Nucleus accumbens (tissue), 56 donors: Measurements from ENCODE around the gene NUP58.
"Not testable (repeated sequence)": the region's sequence is repeated elsewhere in the genome, so short reads cannot be mapped to it uniquely, and the experiment has no call there.

ENCODE experiments used
- DNase-seq, 56 donors: peaks; one replicate each; lab custom pipeline; 2025; lab: John Stamatoyannopoulos, UW

Gene NUP58

DNA sequence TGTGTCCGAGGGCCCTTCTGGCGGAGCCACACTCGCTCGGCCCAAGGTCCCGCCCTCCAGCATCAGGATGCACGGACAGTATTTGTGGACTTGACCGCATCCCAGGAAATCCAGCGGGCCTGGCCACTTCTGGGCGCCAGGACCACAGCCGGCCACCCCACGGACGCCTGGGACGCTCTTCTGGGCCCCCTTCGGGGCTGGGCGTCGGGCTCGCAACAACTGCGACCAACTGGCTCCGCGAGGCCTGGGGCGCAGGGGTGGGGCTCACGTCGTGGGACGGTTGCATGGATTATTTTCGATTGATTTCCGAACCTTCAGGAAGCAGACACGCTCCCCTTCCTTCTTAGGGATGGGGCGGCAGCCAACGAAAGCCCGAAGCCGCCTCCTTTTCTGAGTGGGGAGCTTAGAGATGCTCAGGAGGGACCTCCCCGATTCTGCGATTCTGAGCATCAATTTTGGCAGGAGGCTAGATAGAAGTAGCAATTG lies 521 bp upstream of the NUP58 start:
- DNase-seq = peak in 47 of 56 donors; percentile 8 to 80 (median 61)

DNA sequence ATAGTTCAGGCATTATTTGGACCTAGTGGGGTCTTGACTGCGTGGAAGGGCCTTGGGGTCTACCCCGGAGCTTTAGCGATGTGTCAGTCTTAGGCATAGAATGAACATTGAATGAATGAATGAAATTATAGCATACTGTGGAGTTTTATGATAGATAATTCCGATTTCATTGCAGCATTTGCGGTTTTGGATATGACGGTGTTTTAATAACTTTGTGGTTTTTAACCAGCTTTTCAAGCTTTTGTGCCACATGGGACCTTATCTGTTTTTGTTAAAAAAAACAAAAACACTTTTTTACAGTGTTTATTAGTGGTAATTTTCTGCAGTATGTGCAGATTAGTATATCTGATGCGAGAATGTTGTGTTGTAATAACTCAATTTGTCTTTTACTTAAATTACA lies 696 bp downstream of the NUP58 start:
- no peak for DNase-seq

GRCh38 chr13:25306671-25307464 lies 5.4 kb downstream of the NUP58 start:
- no peak for DNase-seq

DNA sequence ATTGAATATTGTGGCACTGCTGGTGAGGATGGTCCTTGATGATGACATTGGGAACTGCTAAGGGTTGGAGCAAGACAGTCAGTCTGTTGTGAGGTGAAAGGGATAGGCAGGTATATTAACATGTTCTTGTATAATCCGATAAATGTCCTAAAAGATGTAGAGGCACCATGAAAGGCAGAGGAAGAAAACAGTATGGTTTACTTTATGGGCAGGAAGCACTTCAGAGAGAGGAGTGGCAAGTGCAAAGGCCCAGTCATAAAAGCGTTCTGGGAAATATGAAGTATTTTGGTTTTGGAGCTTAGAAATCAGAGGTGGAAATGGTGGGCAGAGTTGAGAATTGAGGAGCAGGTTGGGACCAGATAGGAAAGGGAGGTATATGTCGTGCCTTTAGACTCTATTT lies 9.5 kb downstream of the NUP58 start:
- DNase-seq = no peak

GRCh38 chr13:25318946-25319345 lies 17.5 kb downstream of the NUP58 start:
- DNase-seq = not testable (repeated sequence)

GRCh38 chr13:25319771-25320170 lies 18.3 kb downstream of the NUP58 start:
- DNase-seq = no peak

DNA sequence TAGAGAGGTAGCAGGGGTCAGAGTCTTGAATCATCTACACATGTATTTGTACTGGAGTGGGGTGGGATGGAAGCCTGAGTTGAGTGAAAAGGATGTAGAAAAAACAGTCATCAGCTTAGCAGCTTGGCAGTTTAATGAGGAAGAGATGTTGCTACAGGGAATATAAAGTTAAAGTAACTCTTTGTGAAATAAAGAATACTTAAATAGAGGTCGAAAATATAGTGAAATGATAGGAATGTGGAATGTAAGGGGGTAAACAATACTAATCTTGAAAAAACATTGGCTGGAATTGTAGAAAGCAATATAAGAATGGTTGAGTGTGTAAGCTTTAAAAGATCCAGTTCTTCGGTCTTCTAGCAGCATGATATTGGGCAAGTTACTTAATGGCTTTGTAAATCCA lies 22.7 kb downstream of the NUP58 start:
- DNase-seq = no peak

GRCh38 chr13:25329706-25330105 lies 28.3 kb downstream of the NUP58 start:
- DNase-seq = no peak

- no peak for DNase-seq
Observed at GRCh38 chr13:25330541-25330940, 29.1 kb downstream of the NUP58 start.

DNA sequence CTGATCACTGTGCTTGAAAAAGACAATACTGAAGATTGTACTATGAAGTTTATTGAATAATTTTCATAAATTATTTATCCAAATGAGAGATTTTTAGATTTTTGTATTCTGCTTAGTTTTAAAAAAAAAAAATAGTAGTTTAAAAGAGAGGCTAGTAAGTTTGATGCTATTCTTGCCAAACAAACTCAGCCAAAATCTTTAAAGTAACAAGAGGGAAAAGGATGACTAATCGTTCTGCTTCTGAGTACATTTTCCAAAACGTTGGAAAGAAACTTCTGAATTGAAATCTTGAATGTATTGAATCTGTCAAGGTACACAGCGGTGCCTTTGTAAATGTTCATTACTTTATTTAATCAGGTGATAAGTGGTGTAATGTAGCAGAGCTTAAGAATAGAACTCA lies 34.4 kb downstream of the NUP58 start:
- no peak for DNase-seq

GRCh38 chr13:25345576-25345975 lies 44.2 kb downstream of the NUP58 start:
- no peak for DNase-seq

DNA sequence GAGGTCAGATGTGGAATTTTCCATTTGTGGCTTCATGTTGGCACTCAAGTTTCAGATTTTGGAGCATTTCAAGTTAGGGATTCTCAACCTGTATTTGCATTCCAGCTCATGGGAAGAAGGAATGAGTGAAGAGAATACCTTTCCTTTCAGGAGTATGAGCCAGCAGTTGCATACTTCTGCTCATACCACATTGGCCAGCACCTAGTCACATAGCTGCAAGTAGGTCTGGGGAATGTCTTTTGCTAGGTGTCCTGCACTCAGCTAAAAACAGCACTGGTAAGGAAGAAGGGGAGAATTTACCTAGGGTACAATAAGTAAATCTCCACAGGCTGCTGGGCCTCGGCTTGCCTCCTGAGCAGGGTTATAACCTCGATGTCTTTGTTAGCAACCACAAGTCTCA lies 45.7 kb downstream of the NUP58 start:
- no peak for DNase-seq

GRCh38 chr13:25351404-25351803 lies 50.0 kb downstream of the NUP58 start:
- no peak for DNase-seq

- DNase-seq = no peak
Observed at GRCh38 chr13:25352230-25352629, 50.8 kb downstream of the NUP58 start.

GRCh38 chr13:25352806-25353205 lies 51.4 kb downstream of the NUP58 start:
- no peak for DNase-seq

DNA sequence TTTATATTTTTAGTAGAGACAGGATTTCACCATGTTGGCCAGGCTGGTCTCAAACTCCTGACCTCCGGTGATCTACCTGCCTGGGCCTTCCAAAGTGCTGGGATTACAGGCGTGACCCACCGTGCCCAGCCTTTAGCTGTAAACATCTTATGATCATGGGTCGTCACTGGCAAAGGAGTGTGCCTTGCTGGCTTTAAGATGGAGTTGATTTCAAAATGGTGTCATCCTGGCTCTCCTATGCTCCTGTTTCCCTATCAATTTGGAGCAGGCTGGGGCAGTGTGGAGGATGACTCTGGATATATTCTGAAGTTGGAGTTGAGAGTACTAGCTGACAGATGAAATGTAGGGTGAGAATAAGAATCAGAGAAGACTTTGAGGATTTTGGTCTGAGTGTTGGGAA lies 51.9 kb downstream of the NUP58 start:
- DNase-seq = no peak

DNA sequence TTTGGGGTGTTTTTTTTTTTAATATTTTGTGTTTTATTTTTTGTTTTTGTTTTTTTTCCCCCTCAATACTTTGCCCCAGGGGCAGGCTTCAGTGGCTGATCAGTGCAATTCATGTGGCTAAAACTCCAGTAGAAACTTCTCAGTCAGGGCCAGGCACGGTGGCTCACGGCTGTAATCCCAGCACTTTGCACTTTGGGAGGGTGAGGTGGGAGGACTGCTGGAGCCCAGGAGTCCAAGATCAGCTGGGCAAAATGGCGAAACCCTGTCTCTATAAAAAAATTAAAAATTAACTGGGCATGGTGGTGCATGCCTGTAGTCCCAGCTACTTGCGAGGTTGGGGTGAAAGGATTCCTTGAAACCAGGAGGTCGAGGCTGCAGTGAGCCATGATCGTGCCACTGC lies 53.0 kb downstream of the NUP58 start:
- no peak for DNase-seq

DNA sequence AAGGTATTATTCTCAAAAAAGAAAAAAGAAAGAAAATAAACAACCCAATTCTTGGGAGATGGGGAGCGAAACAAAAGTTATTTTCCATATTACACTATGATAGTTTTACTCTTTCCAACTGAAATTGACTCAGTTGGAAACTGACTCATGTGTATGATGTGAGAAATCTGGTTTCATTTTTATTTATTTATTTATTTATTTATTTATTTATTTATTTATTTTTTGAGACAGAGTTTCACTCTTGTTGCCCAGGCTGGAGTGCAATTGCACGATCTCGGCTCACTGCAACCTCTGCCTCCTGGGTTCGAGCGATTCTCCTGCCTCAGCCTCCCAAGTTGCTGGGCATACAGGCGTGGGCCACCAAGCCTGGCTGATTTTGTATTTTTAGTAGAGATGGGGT lies 59.0 kb downstream of the NUP58 start:
- DNase-seq = not testable (repeated sequence)

GRCh38 chr13:25365720-25366235 lies 64.4 kb downstream of the NUP58 start:
- DNase-seq = no peak

DNA sequence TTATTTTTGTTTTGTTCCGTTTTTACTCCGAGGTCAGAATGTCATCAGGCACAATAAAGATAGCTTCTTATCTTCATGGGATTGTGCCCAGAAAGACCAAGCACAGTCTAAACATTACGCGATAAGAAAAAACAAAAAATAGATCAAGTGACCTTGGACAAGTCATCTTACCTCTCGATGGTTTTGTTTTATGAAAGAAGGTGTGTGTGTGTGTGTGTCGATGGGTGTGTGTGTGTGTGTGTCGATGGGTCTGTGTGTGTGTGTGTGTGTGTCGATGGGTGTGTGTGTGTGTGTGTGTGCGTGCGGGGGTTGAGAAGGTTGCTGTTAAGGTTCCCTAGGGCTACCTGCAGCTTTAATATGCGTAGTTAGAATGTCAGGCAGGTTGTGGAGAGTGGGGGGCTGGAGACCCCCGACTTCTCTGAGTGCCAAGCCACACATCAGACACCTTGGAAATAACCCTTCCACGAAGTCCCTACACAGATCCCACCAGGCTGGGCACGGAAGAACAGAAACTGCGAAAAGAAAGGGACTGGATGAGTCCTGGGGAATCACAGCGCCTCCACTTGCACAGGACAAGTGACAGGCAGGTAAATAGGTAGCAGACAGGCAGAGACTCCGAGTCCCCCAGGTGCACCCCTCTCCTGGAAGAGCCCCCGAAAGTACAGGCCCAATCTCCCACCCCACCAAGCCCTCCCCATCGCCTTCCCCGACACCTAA lies 69.9 kb downstream of the NUP58 start:
- DNase-seq = peak in 3 of 56 donors; percentile 8 to 46 (median 15)

- DNase-seq = peak in 3 of 56 donors; percentile 26 to 38 (median 27)
Observed at GRCh38 chr13:25371875-25372283, 70.5 kb downstream of the NUP58 start, which contains the start of gene ATP8A2. Gene ATP8A2, plus strand, starts transcription at chr13:25371974. Its CDS starts 239 bp downstream, at chr13:25372213.
